Stimulated activated CD4-positive, alpha-beta T cell treated with anti-CD3 and anti-CD28 coated beads, Interleukin-4, amount 100 ng/mL, for 1 hour (primary cell): ENCODE measurements around the gene SERPINA9.
"Not testable (repeated sequence)": the region's sequence is repeated elsewhere in the genome, so short reads cannot be mapped to it uniquely, and the experiment has no call there.

ENCODE experiments used
- DNase-seq: peaks from one replicate; pipeline ENCODE4 v3.0.0-alpha.2; 2020

The SERPINA9 gene

DNA sequence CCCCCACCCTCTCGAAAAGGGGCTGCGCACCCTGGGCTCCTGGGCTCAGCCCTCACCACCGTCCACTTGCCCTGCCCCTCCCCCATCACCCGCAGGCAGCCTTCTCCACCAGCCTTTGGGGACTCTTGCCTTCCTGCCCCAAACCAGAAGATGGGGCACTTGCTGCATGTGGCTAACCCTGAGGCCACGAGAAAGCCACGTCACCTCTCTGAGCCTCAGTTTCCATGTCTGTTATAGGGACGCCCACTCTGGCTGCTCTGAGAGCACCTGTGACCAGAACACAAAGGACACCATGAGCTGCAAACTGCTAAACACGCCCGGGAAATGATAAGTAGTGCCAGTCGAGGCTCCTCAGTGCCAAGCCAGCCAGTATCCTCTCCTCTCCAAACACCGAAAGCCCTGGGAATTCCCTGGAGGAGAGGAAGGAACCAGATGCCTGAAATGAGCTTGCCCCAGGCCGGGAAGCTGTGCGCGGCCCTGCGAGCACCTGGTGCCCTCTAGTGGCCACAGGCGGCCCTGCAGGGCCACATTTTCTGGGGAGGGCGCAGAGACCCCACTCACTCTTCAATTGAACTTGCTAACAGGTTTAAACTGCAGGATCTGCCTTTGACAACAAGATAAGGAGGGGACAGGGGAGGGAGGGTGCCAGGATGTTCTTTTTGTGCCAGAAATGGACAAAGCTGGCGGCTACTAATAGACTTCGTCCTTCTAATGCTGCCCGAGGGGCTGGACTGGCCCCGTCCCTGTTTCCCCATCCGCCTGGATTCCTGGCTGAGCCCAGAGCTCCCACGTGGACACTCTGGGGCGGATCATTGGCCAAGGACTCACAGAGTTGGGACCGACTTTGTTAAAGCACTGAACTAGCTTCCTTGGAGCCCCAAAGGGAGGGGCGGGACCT, 10.2 kb upstream of the SERPINA9 start:
- DNase-seq = peak; percentile 50

DNA sequence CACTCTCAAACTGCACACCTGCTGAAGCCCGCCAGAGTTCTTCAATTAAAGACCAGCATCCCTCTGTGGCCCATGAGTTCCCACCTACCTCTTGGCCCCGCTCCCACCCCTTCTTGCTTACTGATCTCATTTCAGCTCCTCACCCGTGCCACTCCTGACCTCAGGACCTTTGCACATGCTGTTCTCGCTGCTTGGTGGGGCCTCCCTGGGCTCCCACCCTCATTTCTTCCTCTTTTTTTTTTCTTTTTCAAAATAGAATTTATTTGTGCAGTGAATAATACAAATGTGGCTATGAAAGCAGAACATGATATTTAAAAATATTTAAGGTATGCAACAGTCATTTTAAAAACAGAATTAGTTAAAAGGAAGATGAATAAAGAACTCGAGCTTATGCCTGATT, 8.5 kb upstream of the SERPINA9 start:
- no peak for DNase-seq

DNA sequence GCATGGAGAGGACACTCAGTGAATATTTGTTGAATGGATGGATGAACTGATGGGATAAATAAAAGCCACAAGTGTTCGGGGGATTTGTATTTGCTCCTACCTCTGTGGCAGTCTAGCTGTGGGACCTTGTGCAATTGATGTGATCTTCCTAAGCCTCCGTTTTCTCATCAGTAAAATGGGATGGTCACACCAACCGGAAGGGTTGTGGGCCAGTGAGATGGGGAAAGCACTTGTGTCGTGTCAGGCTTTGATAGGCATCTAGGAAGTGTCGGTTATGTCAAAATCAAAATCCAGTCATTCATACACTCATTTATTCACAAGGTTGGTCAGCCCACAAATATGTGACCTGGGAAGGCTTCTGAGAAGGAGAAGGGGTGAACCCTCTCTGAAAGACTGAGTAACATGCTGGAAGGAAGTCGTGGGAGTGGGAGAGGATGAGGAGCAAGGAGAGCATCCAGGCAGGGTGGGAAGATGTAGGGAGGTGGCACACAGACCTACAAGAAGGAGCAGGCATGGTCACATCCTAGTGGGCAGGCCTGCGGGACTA, 7.8 kb upstream of the SERPINA9 start:
- no peak for DNase-seq

DNA sequence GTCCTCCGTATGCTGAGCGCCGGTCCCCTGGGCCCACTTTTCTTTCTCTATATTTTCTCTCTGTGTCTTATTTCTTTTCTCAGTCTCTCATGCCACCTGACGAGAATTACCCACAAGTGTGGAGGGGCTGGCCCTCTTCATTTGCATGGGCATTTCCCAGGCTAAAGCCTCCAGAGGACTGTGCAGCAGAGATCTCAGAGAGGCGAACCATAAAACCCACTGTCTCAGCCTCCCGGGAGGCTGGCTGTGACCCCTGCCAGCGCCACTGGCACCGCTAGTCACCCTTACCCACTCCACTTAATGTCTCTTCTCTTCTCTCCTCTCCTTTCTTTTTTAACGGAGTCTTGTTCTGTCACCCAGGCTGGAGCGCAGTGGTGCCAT, 7.1 kb upstream of the SERPINA9 start:
- no peak for DNase-seq

DNA sequence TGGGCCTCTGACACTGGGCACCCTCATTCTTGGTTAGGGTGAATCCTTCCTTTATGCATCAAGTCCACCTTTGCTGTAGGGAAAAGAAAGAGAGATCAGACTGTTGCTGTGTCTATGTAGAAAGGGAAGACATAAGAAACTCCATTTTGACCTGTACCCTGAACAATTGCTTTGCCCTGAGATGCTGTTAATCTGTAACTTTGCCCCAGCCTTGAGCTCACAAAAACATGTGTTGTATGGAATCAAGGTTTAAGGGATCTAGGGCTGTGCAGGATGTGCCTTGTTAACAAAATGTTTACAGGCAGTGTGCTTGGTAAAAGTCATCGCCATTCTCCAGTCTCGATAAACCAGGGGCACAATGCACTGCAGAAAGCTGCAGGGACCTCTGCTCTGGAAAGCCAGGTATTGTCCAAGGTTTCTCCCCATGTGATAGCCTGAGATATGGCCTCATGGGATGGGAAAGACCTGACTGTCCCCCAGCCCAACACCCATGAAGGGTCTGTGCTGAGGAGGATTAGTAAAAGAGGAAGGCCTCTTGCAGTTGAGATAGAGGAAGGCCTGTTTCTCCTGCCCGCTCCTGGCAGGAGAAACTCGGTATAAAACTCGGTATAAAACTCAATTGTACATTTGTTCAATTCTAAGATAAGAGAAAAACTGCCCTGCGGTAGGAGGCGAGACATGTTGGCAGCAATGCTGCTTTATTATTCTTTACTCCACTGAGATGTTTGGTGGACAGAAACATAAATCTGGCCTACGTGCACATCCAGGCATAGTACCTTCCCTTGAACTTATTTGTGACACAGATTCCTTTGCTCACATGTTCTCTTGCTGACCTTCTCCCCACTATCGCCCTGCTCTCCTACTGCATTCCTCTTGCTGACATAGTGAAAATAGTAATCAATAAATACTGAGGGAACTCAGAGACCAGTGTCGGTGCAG, 6.4 kb upstream of the SERPINA9 start:
- DNase-seq = not testable (repeated sequence)

DNA sequence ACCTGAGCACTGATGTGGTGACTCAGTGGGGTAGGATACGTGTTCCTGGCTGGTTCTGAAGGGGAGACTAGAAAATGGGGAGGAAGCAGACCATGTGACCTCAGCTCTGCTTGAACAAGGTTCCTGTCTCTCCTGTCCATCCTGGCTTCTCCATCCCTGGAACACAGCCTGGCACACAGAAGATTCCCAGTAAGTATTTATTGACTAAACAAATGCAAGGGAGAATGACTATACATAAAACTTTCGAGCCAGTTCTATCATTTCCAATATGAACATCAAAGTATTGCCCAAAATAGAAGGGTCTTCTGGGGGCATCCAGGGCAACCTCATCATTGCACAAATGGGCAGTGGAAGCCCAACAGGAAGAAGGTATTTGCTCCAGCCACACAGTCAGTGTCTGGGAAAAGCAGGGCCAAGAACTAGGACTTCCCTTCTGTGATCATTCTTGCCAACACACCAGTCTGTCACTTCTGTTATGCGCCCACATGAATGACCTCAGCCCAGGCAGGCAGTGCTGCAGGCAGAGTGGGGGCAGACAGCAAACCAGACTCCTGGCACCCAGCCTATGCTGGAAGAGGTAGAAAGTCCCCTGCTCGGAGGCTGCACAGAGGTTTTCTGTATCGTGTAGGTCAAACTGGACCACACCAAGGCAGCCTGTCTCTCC, 5.6 kb upstream of the SERPINA9 start:
- no peak for DNase-seq

DNA sequence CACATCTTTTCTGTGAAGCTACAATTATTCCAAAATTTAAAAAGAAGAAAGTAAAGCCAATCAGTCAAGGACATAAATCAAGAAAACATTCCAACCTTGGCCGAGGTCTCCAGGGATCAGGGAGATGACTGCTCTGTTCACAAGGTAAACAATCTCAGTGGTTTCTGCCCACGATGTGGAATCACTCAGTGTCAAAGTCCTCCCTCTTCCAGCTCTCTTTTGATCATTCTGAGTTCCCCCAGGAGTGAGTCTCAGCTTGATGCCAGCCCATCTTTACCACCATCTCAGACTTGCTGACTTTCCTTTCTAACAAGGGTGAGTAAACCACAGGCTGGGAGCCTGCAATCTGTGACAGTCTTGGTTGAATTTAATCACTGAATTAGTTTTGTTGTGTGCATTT, 4.8 kb upstream of the SERPINA9 start:
- DNase-seq = no peak

DNA sequence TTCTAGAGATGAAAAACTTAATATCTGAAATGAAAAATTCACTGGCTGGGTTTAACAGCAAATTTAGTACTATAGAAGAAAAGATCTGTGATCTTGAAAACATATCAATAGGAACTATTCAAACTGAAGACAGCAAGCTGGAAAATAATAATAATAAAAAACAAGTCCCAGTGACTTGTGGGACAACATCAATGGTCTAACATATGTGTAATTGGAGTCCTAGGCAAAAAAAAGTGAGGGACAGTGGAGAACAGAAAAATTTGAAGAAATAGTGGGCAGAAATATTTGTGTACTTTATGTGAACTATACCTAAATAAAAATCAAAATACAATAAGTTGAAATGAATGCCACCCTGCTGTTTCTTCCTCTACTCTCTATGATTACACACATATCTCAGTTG, 2.4 kb upstream of the SERPINA9 start:
- DNase-seq = no peak

DNA sequence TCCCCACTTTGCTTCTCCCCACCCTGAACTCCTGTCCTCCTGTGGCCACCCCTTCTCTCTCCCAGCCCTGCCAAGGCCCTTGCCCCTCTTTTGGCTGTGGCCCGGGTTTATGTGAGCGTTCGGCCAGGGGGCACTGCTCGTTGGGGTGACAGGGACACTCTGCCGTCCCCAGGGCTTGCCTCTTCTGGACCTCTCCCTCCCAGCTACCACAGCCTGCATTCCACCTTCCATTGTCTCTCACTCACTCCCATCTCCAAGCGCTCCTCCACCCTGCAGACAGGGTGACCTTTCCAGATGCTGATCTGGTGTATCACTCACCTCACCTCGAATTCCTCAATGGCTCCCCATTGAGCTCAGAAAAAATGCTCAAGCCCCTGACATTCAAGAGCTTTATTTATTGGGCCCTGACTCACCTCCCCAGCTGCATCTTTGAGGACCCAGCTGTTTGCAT, 1.4 kb downstream of the SERPINA9 start:
- no peak for DNase-seq

DNA sequence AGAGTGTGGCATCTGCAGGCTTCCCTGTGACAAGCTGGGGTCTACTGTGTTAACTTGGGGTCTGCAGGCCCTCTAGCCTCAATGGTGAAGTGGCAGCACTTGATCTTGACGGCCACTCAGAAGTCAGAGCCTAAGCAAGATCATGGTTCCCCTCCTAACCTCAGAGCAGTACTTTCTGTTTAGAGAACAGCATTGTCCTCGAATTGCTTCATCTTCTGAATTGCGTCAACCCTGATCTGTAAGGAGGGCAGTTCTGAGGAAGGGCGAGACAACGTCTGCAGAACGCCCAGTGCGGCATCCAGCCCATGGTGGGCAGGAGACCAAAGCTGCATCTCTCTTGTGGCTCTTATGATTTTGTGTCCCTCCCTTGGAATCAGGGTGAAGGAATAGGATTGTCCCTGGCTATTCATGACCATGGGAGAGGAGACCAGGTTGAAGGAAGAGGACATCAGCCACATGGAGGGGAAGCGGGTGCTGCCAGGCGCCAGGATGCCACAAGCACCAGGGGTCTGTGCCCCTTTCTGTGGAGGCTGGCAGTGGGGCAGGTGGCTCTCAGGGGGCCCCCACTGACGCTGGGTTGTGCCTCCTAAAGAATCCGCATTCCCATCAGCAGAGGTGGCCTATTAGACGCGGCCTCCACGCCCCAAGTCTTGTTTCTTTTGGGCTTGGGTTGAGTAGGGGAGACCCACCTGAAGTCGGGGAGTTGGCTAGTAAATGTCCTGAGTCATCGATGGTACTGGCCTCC, 2.2 kb downstream of the SERPINA9 start:
- DNase-seq = no peak

DNA sequence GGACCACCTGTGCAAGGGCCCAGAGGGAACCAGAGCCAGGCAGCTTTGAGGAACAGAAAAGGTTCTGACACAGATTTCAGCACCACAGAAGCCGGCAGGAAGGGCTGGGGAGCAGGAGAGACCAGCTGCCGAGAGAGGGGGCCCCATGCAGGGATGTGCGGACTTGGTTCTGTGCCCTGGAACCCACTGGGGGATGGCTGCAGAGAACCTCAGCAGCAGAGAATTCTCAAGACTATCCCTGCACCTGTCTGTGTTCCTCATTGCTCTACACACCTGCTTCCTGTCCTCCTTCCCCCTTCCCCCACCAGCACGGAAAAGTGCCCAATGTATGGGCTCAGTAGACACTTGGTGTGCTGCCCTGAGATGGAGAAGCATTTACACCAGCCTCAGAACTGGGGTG, 3.2 kb downstream of the SERPINA9 start:
- no peak for DNase-seq

DNA sequence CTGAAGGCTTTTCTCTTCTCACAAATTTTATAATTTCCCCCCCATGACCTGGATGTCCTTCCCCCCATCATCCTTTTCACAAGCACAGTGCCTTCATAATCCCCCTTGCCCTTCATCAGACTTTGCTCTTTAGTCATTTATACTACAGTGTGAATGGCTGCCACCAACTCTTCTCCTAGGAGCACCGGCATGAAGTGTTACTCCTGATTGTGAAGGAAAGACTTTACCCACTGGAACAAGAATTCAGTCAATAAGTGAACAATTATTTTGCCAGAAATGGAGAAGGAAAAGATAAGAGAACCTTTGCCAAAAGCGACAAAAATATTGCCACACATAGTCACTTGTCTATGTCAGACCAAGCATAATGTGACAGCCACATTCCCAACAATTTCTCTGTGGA, 5.0 kb downstream of the SERPINA9 start:
- DNase-seq = no peak

DNA sequence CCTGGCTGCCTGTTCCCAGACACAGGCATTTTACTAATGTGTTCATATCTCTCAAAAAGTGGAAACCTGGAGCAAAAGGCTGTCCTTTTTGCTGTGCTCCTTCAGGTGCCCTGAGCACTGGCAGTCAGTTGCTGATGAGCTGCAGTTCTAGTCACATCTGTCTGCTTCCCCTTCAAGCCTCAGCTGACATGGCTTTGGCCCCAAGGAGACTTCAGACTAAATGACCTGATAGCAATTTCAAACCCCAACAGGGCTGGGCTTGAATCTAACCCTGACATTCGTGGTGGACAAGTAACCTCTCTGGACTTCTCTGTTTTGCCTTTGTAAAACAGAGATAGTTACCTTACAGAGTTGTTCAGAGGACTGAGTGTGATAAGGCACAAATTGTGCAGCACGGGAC, 5.7 kb downstream of the SERPINA9 start:
- no peak for DNase-seq

DNA sequence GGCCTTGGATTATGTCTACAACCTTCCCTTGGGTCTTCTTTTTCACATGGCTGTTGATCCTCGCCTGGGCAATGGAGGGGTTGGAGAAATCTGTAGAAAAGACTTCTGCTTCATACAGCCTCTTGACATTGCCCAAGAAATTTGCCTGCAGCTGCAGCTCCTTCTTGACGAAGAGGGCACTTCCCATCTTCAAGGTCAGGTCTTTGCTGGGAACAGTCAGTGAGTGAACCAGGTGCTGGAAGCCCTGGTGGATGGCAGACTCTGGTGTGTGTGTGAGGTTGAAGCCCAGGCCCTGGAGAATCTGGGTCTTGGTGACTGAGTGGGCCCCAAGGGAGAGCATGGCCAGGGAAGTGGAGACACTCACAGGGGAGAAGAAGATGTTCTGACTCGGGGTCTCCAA, 6.7 kb downstream of the SERPINA9 start:
- DNase-seq = no peak

DNA sequence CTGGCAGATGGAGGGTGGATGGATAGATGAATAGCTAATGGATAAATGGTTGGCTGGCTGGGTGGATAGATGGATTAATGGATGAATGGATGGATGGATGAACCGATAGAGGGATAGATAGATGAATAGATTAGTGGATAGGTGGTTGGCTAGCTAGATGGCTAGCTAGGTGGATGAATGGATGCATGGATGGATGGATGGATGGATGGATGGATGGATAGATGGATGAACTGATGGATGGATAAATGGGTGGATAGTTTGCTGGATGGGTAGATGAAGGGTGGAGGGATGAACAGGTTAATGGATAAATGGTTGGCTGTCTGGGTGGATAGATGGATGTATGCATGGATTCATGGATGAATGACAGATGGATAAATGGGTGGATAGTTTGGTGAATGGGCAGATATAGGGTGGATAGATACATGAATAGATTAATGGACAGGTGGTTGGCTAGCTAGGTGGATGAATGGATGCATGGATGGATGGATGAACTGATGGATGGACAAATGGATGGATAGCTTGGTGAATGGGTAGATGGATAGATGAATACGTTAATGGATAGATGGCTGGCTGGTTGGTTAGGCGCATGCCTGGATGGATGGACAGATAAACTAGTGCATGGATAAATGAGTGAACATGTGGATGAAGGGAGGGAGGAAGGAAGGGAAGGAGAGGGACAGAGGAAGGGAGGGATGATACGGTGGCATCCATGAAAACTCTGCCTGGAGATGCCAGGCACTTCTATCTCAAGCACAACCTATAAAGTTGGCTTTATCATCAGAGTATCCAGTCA, 8.1 kb downstream of the SERPINA9 start:
- no peak for DNase-seq

DNA sequence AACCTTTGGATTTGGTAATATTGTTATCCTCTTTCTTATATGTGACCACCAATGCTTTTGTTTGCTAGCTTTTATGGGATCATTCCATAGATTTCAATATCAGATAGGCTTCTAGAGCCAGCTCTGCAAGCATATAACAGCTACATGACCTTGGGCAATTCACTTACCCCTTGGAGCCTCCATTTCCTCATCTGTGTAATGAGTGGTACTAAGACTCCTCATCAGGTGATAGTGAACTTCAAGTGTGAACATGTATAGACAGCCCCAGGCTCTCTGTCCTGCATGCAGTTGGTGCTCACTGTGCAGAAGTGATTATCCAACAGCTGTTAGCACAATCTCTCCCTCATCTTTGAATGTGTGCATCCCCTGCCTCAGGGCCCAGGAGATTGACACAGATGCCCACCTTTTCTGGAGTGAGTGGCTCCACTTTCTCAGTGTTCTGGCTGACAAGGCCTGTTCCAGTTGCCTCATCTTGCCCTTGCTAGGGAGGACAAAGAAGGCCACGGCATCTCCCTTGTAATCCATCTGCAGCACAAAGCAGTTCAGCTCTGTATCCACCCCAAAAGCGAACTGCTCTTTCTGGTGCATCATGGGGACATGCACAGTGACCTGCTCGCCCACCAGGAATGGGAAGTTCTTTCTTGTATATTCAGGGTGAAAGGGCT, 9.2 kb downstream of the SERPINA9 start:
- no peak for DNase-seq

DNA sequence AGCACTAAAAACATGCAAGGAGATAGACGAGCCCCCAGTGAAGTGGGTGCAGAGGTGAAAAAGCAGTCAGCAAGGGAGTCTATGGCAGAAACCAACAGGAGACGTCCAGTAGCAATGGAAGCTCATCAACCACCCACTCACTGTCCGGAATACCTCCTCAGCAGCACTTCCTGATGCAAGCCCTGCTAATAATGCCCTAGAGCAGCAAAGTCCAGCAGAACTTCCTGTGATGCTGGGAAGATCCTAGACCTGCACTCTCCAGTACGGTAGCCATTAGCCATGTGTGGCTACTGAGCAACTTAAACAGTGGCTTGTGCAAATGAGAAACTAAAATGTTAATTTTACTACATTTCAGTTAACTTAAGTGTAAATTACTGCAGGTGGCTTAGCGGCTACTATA, 11.0 kb downstream of the SERPINA9 start:
- no peak for DNase-seq

DNA sequence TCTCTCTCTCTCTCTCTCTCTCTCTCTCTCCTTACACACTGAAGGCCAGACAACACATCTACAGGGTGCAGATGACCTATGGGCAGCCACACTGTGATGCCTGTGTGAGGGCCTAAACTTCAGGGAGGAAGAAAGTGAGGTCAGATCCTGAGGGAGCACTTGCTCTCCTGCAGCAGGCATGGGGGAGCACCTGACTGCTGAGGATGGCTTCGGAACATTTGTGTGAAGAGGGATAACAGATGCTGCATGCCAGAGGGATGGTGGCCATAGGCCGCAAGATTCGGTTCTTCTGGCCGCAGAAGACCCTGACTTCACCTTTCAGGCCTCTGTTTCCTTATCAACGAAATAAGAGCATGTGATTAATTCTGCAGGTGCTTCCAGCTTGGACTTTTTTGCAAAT, 11.7 kb downstream of the SERPINA9 start:
- no peak for DNase-seq

DNA sequence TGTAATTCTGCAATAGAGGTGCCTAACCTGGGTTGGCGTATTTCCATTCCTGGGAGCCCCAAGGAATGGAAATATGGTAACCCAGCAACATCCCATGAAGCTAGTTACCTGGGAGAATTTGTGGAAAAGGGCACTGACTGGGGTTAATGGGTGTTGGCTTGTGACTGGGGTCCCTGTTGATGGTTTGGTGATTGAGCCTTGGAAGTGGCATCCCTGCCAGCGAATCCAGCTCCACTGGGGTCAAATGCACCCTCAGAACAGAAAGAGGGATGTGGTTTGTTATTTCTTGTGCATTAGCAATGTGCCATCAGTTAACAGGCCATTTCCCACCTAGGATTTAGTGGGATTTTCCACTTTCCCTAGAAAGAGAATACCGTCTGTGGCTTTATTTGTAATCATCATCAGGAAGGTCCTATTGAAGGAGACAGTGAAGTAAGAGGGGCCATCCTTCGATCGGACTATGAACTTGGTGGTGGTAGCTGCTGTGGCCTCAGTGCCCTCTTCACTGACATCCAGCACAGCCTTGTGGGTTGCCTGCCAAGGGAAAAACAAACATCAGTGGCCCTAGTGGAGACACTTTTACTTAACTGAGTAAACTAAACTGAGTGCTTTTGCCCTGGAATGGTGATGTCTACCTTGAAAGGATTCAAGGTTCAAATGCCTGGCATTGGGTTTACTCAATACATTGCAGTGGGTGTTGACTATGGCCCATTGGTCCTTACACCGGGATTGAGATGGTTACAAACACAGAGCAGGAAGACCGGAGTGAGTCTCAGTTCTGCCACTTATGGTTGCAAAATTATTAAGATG, 13.0 kb downstream of the SERPINA9 start:
- no peak for DNase-seq

DNA sequence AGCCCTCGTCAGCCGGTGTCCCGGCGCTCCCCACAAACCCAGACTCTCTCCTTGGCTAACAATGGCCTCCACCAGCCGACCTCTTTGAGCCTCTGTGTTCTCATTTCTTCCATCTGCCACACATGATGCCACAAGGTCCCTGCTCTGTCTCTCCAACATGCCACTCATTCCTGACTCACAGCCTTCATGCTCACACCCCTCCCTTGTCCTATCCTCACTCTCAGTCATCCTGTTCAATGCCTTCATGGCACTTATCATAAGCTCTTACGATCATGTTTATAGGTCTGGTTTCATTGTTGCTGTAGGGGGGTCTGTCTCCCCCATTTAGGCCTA, 13.8 kb downstream of the SERPINA9 start:
- no peak for DNase-seq
